Gastrocnemius medialis (tissue), 4 donors: ENCODE data around the gene UQCRH.

ENCODE experiments used
- POLR2A ChIP-seq, 2 donors: fragments of 450-650 bp; IDR thresholded peaks; one replicate each; pipeline ENCODE4 v1.6.1; 2017; ENCODE audit warnings: antibody characterized with exemption in 2 of 2, mild to moderate bottlenecking in 2 of 2, moderate library complexity in 2 of 2
- TF ChIP-seq, protein P1 (sequence below), 5 experiments: fragments of 450-650 bp in 3 of 5; fragments of 200-600 bp in 2 of 5; sonication (generic) in 2 of 5; IDR thresholded peaks in 4 of 5; conservative IDR thresholded peaks in 1 of 5; 1 replicate in 4 of 5; 2 replicates in 1 of 5; pipeline ENCODE4 v1.5.1; 2016 to 2019; ENCODE audit warnings: antibody characterized with exemption in 5 of 5, mild to moderate bottlenecking in 3 of 5, moderate library complexity in 3 of 5

DNA sequence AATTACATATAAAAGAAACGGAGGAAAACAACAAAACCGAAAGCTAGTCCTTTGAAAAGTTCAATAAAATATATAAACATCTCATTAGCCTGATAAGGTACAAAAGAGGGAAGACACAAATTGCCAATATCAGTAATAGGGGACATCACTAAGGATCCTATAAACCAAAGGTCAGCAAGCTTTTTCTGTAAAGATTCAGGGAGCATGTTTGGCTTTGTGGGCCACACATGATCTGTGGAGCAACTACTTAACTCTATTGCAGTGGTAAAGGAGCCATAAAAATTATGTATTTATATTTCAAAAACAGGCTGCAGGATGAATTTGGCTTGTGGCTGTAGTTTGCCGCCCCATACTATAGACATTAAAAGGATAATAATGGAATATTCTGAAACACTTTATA, 31.6 kb downstream of the UQCRH start:
- TF ChIP-seq, protein P1, sequence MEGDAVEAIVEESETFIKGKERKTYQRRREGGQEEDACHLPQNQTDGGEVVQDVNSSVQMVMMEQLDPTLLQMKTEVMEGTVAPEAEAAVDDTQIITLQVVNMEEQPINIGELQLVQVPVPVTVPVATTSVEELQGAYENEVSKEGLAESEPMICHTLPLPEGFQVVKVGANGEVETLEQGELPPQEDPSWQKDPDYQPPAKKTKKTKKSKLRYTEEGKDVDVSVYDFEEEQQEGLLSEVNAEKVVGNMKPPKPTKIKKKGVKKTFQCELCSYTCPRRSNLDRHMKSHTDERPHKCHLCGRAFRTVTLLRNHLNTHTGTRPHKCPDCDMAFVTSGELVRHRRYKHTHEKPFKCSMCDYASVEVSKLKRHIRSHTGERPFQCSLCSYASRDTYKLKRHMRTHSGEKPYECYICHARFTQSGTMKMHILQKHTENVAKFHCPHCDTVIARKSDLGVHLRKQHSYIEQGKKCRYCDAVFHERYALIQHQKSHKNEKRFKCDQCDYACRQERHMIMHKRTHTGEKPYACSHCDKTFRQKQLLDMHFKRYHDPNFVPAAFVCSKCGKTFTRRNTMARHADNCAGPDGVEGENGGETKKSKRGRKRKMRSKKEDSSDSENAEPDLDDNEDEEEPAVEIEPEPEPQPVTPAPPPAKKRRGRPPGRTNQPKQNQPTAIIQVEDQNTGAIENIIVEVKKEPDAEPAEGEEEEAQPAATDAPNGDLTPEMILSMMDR (IDR thresholded peaks at IDR 0.05 in 4 of 5, conservative IDR thresholded peaks at IDR 0.05 in 1 of 5): no peak
- no peak for TF ChIP-seq POLR2A (IDR thresholded peaks at IDR 0.05)
